ENCODE measurements around the gene PLCG2. TPM values are rescaled to one million over a fixed set of nuclear protein-coding genes. Genes with fewer than 3 reads are reported as not detected.
A peak's percentile ranks its signal among the peaks of the same experiment; 100 is the strongest.

The PLCG2 gene
- polyA plus RNA-seq, 3 donors: 19.5 to 47.4 (median 35.5) TPM

DNA sequence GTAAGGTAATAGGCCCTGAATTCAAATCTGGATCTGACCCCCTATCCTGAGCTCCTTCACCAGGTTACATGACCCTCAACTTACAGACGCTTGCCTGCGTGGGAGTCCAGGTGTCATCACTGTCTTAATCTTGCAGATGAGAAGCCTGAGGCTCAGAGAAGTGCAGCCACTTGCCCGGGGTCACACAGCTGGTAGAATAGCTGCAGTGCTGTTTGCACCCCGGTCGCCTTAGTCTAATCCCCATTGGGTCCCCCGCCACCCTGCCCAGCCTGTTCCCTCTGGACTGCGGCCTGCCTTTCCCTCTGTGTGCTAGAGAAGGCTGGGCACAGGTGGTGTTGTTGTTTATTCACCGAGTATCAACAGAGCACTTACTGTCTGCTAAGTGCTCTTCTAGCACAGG lies 125.2 kb downstream of the PLCG2 start:
- peaks cover 23% of the 10 kb centered on the region for H4K20me1 ChIP-seq (ENCODE audit: insufficient read depth, low read length)

DNA sequence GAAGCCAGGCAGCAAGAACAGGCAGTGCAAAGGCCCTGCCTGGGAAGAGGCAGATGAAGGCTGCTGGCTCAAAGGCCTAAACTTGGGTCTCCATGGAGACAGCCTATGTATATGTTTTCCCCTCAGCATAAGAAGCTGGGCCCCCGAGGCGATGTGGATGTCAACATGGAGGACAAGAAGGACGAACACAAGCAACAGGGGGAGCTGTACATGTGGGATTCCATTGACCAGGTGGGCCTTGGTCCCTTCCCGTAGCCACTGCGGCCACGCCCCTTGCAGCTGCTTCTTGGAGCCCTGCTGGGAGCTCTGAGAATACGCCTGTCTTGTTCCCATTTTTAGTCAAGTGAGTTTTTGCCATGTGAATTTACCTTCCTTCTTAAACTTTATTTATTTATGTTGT lies 126.2 kb downstream of the PLCG2 start:
- Histone ChIP-seq H3K36me3 (replicated peaks in 1 of 2; ENCODE audit: control insufficient read depth in 1 of 2, insufficient read depth in 2 of 2, low read length in 2 of 2) (peaks cover 88 to 100% of the 10 kb centered on the region in 2 donors), H3K4me3 (replicated peaks in 1 of 3; ENCODE audit: low read depth in 2 of 3, low read length in 3 of 3) (no peak overlapping the region), H3K9me3 (replicated peaks in 1 of 2; ENCODE audit: control insufficient read depth in 1 of 2, insufficient read depth in 1 of 2, low read length in 2 of 2) (peaks cover 0 to 2% of the 10 kb centered on the region in 2 donors), H3K9ac (ENCODE audit: insufficient read depth, low read length, poor library complexity, severe bottlenecking) (no peak overlapping the region), H3K4me2 (replicated peaks; ENCODE audit: extremely low read depth, low read length, poor library complexity, severe bottlenecking) (no peak overlapping the region), H3K27ac (ENCODE audit: low read depth in 1 of 2, low read length in 2 of 2) (no peak overlapping the region), H4K20me1 (ENCODE audit: insufficient read depth, low read length) (peaks cover 23% of the 10 kb centered on the region), H2AFZ (ENCODE audit: insufficient read depth, low read depth, low read length, poor library complexity, severe bottlenecking) (no peak overlapping the region), H3K79me2 (ENCODE audit: insufficient read depth, low read length) (no peaks in the 10 kb centered on the region), H3K27me3 (ENCODE audit: control insufficient read depth in 2 of 2, insufficient read depth in 2 of 2, low read length in 2 of 2) (no peaks in the 10 kb centered on the region), H3K4me1 (ENCODE audit: control insufficient read depth in 1 of 2, insufficient read depth in 2 of 2, low read length in 2 of 2) (no peaks in the 10 kb centered on the region)
- peak overlapping the region in 2 of 7 donors; percentile 31 to 70 for H3K27ac Mint-ChIP-seq
- H3K27me3 Mint-ChIP-seq (ENCODE audit: low read depth in 3 of 3): no peaks in the 10 kb centered on the region
- no peak for DNase-seq
- 81% methylated on average over 6 of the region's 7 CpGs for whole genome bisulfite sequencing (ENCODE audit: insufficient coverage)
- no peak overlapping the region for H3K4me3 Mint-ChIP-seq
- peaks cover 92 to 98% of the 10 kb centered on the region in 2 donors for H3K36me3 Mint-ChIP-seq
- H3K4me1 Mint-ChIP-seq: no peaks in the 10 kb centered on the region
- peaks cover 0 to 5% (median 0%) of the 10 kb centered on the region in 7 donors for H3K9me3 Mint-ChIP-seq
- intact Hi-C loops (cut with micrococcal nuclease): no loop called here
- TF ChIP-seq, protein P1, sequence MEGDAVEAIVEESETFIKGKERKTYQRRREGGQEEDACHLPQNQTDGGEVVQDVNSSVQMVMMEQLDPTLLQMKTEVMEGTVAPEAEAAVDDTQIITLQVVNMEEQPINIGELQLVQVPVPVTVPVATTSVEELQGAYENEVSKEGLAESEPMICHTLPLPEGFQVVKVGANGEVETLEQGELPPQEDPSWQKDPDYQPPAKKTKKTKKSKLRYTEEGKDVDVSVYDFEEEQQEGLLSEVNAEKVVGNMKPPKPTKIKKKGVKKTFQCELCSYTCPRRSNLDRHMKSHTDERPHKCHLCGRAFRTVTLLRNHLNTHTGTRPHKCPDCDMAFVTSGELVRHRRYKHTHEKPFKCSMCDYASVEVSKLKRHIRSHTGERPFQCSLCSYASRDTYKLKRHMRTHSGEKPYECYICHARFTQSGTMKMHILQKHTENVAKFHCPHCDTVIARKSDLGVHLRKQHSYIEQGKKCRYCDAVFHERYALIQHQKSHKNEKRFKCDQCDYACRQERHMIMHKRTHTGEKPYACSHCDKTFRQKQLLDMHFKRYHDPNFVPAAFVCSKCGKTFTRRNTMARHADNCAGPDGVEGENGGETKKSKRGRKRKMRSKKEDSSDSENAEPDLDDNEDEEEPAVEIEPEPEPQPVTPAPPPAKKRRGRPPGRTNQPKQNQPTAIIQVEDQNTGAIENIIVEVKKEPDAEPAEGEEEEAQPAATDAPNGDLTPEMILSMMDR (IDR thresholded peaks at IDR 0.05): no peak

More for the DNA sequence above, 125.2 kb downstream of the PLCG2 start:
- Mint-ChIP-seq H3K4me1 (no peaks in the 10 kb centered on the region), H3K27me3 (ENCODE audit: low read depth in 3 of 3) (no peaks in the 10 kb centered on the region), H3K9me3 (peaks cover 0 to 5% (median 0%) of the 10 kb centered on the region in 7 donors), H3K27ac (peak overlapping the region in 2 of 7 donors; percentile 38 to 70), H3K36me3 (peaks cover 90 to 97% of the 10 kb centered on the region in 2 donors), H3K4me3 (no peak overlapping the region)
- no peaks in the 10 kb centered on the region for H3K4me1 ChIP-seq (ENCODE audit: control insufficient read depth in 1 of 2, insufficient read depth in 2 of 2, low read length in 2 of 2)
- no peaks in the 10 kb centered on the region for H3K27me3 ChIP-seq (ENCODE audit: control insufficient read depth in 2 of 2, insufficient read depth in 2 of 2, low read length in 2 of 2)
- no peak overlapping the region for H3K4me2 ChIP-seq (replicated peaks; ENCODE audit: extremely low read depth, low read length, poor library complexity, severe bottlenecking)
- H3K36me3 ChIP-seq (replicated peaks in 1 of 2; ENCODE audit: control insufficient read depth in 1 of 2, insufficient read depth in 2 of 2, low read length in 2 of 2): peaks cover 92 to 100% of the 10 kb centered on the region in 2 donors
- H3K9me3 ChIP-seq (replicated peaks in 1 of 2; ENCODE audit: control insufficient read depth in 1 of 2, insufficient read depth in 1 of 2, low read length in 2 of 2): peaks cover 0 to 2% of the 10 kb centered on the region in 2 donors
- H3K4me3 ChIP-seq (replicated peaks in 1 of 3; ENCODE audit: low read depth in 2 of 3, low read length in 3 of 3): no peak overlapping the region
- no peak overlapping the region for H3K9ac ChIP-seq (ENCODE audit: insufficient read depth, low read length, poor library complexity, severe bottlenecking)
- DNase-seq: no peak
- 93% methylated on average over 6 of the region's 8 CpGs for WGBS (ENCODE audit: insufficient coverage)
- no peak overlapping the region for H2AFZ ChIP-seq (ENCODE audit: insufficient read depth, low read depth, low read length, poor library complexity, severe bottlenecking)
- TF ChIP-seq, protein P1 (IDR thresholded peaks at IDR 0.05): no peak
- intact Hi-C loops (cut with micrococcal nuclease): no loop called here
- H3K79me2 ChIP-seq (ENCODE audit: insufficient read depth, low read length): no peaks in the 10 kb centered on the region
- no peak overlapping the region for H3K27ac ChIP-seq (ENCODE audit: low read depth in 1 of 2, low read length in 2 of 2)

Data from CD14-positive monocyte (primary cell).